Fibroblast of gingiva (primary cell): Measurements from ENCODE around the gene CALML3.

ENCODE experiments used
- DNase-seq: peaks from one replicate; pipeline ENCODE4 v3.0.0-alpha.2; 2011; ENCODE audit warnings: low read depth

The CALML3 gene

GRCh38 chr10:5567477-5567876, 42.7 kb downstream of the CALML3 start:
- DNase-seq, result no peak

DNA sequence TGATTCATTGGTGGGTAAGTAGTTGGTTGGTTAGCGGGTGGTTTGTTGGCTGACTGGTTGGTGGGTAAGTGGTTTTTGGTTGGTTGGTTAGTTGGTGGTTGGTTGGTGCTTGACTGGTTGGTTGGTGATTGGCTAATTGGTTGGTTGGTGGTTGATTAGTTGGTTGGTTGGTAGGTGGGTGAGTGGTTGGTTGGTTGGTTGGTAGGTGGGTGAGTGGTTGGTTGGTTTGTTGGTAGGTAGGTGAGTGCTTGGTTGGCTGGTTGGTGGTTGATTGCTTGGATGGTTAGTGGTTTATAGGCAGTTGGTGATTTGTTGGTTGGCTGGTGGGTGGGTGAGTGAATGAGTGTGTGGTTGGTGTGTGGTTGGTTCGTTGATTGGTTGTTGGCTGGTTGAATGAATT, 44.2 kb downstream of the CALML3 start:
- no peak for DNase-seq

GRCh38 chr10:5569568-5569967, 44.8 kb downstream of the CALML3 start:
- no peak for DNase-seq

GRCh38 chr10:5570007-5570655, 45.4 kb downstream of the CALML3 start:
- DNase-seq, result no peak

GRCh38 chr10:5570979-5571810, 46.4 kb downstream of the CALML3 start:
- DNase-seq, result no peak

- DNase-seq, result no peak
These were observed 47.1 kb downstream of the CALML3 start for GRCh38 chr10:5571826-5572225.

GRCh38 chr10:5573319-5573950, 48.7 kb downstream of the CALML3 start:
- no peak for DNase-seq

- DNase-seq, result no peak
These were observed 49.3 kb downstream of the CALML3 start for GRCh38 chr10:5573968-5574641.

DNA sequence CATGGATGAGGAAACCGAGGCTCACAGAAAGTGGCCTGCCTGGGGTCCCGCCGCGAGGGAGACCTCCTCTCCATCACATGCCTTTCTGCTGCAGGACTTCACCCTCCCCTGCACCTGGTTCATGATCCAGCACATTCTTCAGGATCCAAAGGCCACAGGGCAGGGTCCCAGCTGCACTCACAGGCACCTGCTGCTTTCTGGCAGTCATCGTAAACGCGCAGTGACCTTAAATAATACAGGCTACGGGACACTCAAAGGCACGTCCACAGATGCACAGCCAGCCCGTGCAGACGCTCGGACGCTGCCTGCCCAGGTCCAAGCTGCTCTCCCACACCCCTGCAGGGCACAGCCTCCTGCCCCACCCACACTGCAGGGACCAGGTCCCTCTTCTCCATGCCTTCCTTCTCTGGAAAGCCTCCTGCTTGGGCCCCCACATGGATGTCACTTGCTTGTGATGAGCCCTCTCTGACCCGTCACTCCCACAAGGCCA, 49.9 kb downstream of the CALML3 start:
- no peak for DNase-seq

DNA sequence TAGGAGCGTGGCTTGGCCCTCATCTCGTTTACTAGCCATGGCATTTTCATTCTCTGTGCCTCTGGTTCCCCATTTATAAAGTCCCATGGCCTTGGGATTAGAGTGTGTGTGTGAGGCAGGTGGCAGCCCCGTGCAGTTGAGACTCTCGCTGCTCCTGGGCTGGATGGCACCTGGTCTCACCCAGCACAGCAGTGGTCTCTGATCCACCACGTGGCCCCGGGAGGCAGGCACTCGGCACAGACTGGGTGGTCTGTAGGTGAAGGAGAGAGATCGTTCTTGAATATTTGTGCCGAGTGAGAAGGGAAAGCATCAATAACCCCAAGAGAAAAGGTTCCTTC, 50.4 kb downstream of the CALML3 start:
- DNase-seq, result no peak

DNA sequence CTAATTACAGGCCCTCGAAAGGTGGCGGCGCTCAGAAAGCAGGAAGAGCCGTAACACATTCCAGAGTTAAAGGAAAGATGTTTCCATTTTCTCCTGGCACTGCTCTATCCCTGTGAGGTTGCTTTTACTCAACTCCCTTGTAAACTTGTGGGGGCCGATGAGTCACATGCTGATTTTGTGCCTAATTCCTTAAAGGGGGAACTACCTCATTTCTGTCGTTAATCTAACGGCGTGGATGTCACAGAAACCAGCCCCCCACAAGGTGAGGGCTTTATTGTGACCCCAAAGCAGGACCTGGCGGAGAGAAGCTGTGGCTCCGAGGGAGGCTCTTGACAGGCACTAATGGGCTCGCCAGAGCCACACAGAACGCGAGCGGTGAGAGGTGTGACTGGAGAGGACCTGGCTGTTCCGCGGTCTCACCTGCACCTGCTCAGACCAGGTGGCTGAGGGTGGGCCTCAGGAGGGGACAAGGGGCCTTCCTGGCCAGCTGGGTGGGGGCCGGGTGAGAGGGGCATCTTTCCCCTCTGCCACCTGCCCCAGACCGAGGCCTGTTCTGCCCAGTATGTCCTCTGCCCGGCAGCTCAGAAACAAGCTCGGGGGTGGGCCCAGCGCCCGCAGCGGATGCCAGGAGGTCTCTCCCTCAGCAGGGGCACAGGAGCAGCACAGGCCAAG, 50.9 kb downstream of the CALML3 start:
- DNase-seq, result peak; percentile 58

GRCh38 chr10:5576154-5576748, 51.5 kb downstream of the CALML3 start:
- DNase-seq, result no peak
